HepG2 (cell line): ENCODE results near the gene DPAGT1. TPM values are rescaled to one million over a fixed set of nuclear protein-coding genes. Genes with fewer than 3 reads are reported as not detected.

Source experiments
- BORCS8-MEF2B ChIP-seq: sonication (generic); formaldehyde crosslinking; IDR thresholded peaks from 2 replicates; pipeline ENCODE4 v1.8.0; 2022; ENCODE audit warnings: mild to moderate bottlenecking, missing genetic modification reagents
- BRCA1 ChIP-seq: sonication (generic); formaldehyde crosslinking; IDR thresholded peaks from 2 replicates; pipeline ENCODE4 v1.4.0; 2020; ENCODE audit warnings: missing genetic modification reagents
- EHMT2 ChIP-seq: fragments of 200-600 bp; sonication (generic); IDR thresholded peaks from 2 replicates; pipeline ENCODE4 v1.7.0; 2017; ENCODE audit warnings: antibody characterized with exemption, low read depth, low read length, borderline replicate concordance
- GATAD1 ChIP-seq: IDR thresholded peaks from 2 replicates; pipeline ENCODE4 v1.6.1; 2016; ENCODE audit warnings: missing genetic modification reagents, missing compliant biosample characterization
- KLF11 ChIP-seq: IDR thresholded peaks from 2 replicates; pipeline ENCODE4 v1.6.1; 2016; ENCODE audit warnings: missing compliant biosample characterization
- MED1 ChIP-seq: sonication (generic); formaldehyde crosslinking; IDR thresholded peaks from 2 replicates; pipeline ENCODE4 v1.4.0; 2020; ENCODE audit warnings: missing genetic modification reagents
- MIER3 ChIP-seq: IDR thresholded peaks from 2 replicates; pipeline ENCODE4 v1.6.1; 2016; ENCODE audit warnings: missing compliant biosample characterization, borderline replicate concordance
- MTF2 ChIP-seq: sonication (generic); formaldehyde crosslinking; IDR thresholded peaks from 2 replicates; pipeline ENCODE4 v1.5.0; 2020; ENCODE audit warnings: missing genetic modification reagents, borderline replicate concordance
- NBN ChIP-seq: fragments of 450-650 bp; conservative IDR thresholded peaks from 2 replicates; pipeline ENCODE4 v1.6.1; 2017
- PLRG1 ChIP-seq: fragments of 450-650 bp; conservative IDR thresholded peaks from 2 replicates; pipeline ENCODE4 v1.6.1; 2016
- RBFOX2 ChIP-seq: fragments of 200-400 bp; formaldehyde crosslinking; IDR thresholded peaks from 2 replicates; pipeline ENCODE4 v1.6.1; 2017; ENCODE audit warnings: low read depth, mild to moderate bottlenecking, low read length
- RFXANK ChIP-seq: IDR thresholded peaks from 2 replicates; pipeline ENCODE4 v1.6.1; 2016
- RNF2 ChIP-seq: fragments of 450-650 bp; conservative IDR thresholded peaks from 2 replicates; pipeline ENCODE4 v1.6.1; 2016; ENCODE audit warnings: low read depth
- RORA ChIP-seq: sonication (generic); formaldehyde crosslinking; IDR thresholded peaks from 2 replicates; pipeline ENCODE4 v1.5.0; 2020; ENCODE audit warnings: mild to moderate bottlenecking, missing genetic modification reagents, moderate library complexity
- TBX3 ChIP-seq: fragments of 450-650 bp; IDR thresholded peaks from 2 replicates; pipeline ENCODE4 v1.6.1; 2017; ENCODE audit warnings: antibody characterized with exemption, mild to moderate bottlenecking, inconsistent platforms, borderline replicate concordance
- ZBTB20 ChIP-seq: sonication (generic); formaldehyde crosslinking; IDR thresholded peaks from 2 replicates; pipeline ENCODE4 v1.8.1; 2023; ENCODE audit warnings: missing genetic modification reagents, low read depth, mild to moderate bottlenecking, borderline replicate concordance
- ZFP41 ChIP-seq: sonication (generic); formaldehyde crosslinking; IDR thresholded peaks from 2 replicates; pipeline ENCODE4 v1.4.0; 2020; ENCODE audit warnings: mild to moderate bottlenecking, missing genetic modification reagents, borderline replicate concordance
- ZNF337 ChIP-seq: sonication (generic); formaldehyde crosslinking; IDR thresholded peaks from 2 replicates; pipeline ENCODE4 v1.5.1; 2020; ENCODE audit warnings: missing genetic modification reagents, low read depth, mild to moderate bottlenecking, borderline replicate concordance
- ZNF614 ChIP-seq: IDR thresholded peaks from 2 replicates; pipeline ENCODE4 v1.6.1; 2018; ENCODE audit warnings: missing biosample characterization, missing genetic modification reagents, inconsistent platforms, borderline replicate concordance
- ZNF670 ChIP-seq: sonication (generic); formaldehyde crosslinking; IDR thresholded peaks from 2 replicates; pipeline ENCODE4 v1.8.0; 2022; ENCODE audit warnings: mild to moderate bottlenecking, missing genetic modification reagents, borderline replicate concordance
- ZNF75D ChIP-seq: sonication (generic); formaldehyde crosslinking; IDR thresholded peaks from 2 replicates; pipeline ENCODE4 v1.8.1; 2023; ENCODE audit warnings: missing genetic modification reagents, mild to moderate bottlenecking, borderline replicate concordance
- ZSCAN29 ChIP-seq: sonication (generic); formaldehyde crosslinking; conservative IDR thresholded peaks from 2 replicates; pipeline ENCODE4 v1.4.0; 2020; ENCODE audit warnings: mild to moderate bottlenecking, missing genetic modification reagents
- polyA plus RNA-seq, 8 experiments: library from polyadenylated mRNA; depleted of rRNA in 3 of 8; stranded (reverse) in 7 of 8; unstranded in 1 of 8; fragments of >200 nt; fragmentation: Illumina TruSeq in 4 of 8; extraction: Trizol in 4 of 8; gene quantifications; 2 replicates each; pipeline versions ENCODE4 v1.2.1 to v1.2.3, GENCODE V29; 2011 to 2016; ENCODE audit warnings: low read depth in 4 of 8, missing spikeins in 1 of 8, mixed read lengths in 1 of 8; ENCODE audit not compliant: insufficient read depth in 1 of 8
- total RNA-seq, 5 experiments: library from RNA; depleted of rRNA; stranded (reverse); fragments of >200 nt; fragmentation: Illumina TruSeq; extraction: Trizol; gene quantifications; 2 replicates each; pipeline ENCODE4 v1.2.3, GENCODE V29; 2016; ENCODE audit warnings: low read depth in 1 of 5
- TF ChIP-seq, protein P1 (sequence below): IDR thresholded peaks from 2 replicates; pipeline ENCODE4 v1.6.1; 2016
- TF ChIP-seq, protein P2 (sequence below): sonication (generic); formaldehyde crosslinking; IDR thresholded peaks from 2 replicates; pipeline ENCODE4 v1.4.0; 2020; ENCODE audit warnings: missing genetic modification reagents
- TF ChIP-seq, protein P3 (sequence below): sonication (generic); formaldehyde crosslinking; IDR thresholded peaks from 2 replicates; pipeline ENCODE4 v1.4.0; 2020; ENCODE audit warnings: mild to moderate bottlenecking, missing genetic modification reagents
- TF ChIP-seq, protein P4 (sequence below): IDR thresholded peaks from 2 replicates; pipeline ENCODE4 v1.6.1; 2012; ENCODE audit warnings: low read depth, low read length, improper control_type of control experiment

Gene DPAGT1
- total and polyA plus RNA-seq, 2 of the 13 experiments (the other 11 are each of a cell fraction or from before 2014, with no cell fraction given): 37.6 to 70.7 TPM

DNA sequence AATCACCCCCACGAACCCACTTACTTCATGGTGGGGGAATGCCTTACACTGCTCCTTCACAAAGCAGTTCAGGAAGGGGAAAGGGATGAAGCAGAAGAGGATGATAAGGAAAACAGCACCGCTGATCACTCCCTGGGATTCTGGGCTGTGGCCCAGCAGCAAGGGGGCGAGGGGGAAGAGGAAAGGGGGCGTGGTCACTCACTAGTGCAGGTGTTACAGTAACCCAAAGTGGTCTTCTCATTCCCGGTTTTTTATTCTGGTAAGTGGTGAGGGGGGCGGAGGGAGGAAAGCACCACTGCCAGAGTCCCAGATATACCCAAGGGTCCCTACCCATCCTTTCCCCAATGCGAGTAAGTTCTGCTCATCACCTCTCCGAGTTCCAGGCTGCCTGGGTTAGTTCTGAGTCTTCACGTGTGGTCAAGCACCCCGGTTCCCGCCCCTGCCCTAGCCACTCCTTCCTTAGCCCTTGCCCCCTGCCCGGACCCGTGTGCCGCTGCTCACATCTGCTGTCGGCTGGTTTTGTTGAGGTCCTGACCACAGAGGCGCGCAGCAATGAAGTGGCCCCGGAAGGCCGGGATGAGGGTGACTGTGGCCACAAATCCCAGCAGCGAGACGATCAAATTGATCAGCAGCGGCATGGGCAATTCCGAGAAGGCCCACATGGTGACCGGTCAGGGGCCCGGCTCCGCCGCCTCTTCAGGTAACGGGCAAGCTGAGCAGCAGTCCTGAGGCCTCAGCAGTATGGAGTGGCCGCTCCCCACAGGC, 477 bp downstream of the DPAGT1 start (continued):
- TF ChIP-seq ZFP41 (CRISPR knock-in tag) (no peak), ZNF337 (CRISPR knock-in tag) (no peak), BORCS8-MEF2B (no peak), ZNF75D (CRISPR knock-in tag) (no peak), MED1 (CRISPR knock-in tag) (no peak), ZNF670 (CRISPR knock-in tag) (no peak), RFXANK (CRISPR knock-in tag) (no peak), GATAD1 (CRISPR knock-in tag) (no peak), KLF11 (CRISPR knock-in tag) (no peak), RNF2 (no peak), ZBTB20 (CRISPR knock-in tag) (no peak; the same call in 1 of the 2 replicates), TBX3 (no peak), RORA (CRISPR knock-in tag) (no peak), MTF2 (CRISPR knock-in tag) (no peak), EHMT2 (no peak), BRCA1 (CRISPR knock-in tag) (no peak), ZSCAN29 (CRISPR knock-in tag) (no peak), NBN (no peak), ZNF614 (CRISPR knock-in tag) (no peak), RBFOX2 (peak; percentile 59; the same call in 1 of the 2 replicates), PLRG1 (no peak), MIER3 (no peak)
- TF ChIP-seq, protein P1, sequence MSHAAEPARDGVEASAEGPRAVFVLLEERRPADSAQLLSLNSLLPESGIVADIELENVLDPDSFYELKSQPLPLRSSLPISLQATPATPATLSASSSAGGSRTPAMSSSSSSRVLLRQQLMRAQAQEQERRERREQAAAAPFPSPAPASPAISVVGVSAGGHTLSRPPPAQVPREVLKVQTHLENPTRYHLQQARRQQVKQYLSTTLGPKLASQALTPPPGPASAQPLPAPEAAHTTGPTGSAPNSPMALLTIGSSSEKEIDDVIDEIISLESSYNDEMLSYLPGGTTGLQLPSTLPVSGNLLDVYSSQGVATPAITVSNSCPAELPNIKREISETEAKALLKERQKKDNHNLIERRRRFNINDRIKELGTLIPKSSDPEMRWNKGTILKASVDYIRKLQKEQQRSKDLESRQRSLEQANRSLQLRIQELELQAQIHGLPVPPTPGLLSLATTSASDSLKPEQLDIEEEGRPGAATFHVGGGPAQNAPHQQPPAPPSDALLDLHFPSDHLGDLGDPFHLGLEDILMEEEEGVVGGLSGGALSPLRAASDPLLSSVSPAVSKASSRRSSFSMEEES (CRISPR knock-in tag): no peak
- TF ChIP-seq, protein P2, sequence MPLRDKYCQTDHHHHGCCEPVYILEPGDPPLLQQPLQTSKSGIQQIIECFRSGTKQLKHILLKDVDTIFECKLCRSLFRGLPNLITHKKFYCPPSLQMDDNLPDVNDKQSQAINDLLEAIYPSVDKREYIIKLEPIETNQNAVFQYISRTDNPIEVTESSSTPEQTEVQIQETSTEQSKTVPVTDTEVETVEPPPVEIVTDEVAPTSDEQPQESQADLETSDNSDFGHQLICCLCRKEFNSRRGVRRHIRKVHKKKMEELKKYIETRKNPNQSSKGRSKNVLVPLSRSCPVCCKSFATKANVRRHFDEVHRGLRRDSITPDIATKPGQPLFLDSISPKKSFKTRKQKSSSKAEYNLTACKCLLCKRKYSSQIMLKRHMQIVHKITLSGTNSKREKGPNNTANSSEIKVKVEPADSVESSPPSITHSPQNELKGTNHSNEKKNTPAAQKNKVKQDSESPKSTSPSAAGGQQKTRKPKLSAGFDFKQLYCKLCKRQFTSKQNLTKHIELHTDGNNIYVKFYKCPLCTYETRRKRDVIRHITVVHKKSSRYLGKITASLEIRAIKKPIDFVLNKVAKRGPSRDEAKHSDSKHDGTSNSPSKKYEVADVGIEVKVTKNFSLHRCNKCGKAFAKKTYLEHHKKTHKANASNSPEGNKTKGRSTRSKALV (CRISPR knock-in tag): no peak
- TF ChIP-seq, protein P3, sequence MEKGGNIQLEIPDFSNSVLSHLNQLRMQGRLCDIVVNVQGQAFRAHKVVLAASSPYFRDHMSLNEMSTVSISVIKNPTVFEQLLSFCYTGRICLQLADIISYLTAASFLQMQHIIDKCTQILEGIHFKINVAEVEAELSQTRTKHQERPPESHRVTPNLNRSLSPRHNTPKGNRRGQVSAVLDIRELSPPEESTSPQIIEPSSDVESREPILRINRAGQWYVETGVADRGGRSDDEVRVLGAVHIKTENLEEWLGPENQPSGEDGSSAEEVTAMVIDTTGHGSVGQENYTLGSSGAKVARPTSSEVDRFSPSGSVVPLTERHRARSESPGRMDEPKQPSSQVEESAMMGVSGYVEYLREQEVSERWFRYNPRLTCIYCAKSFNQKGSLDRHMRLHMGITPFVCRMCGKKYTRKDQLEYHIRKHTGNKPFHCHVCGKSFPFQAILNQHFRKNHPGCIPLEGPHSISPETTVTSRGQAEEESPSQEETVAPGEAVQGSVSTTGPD (CRISPR knock-in tag): no peak
- TF ChIP-seq, protein P4, sequence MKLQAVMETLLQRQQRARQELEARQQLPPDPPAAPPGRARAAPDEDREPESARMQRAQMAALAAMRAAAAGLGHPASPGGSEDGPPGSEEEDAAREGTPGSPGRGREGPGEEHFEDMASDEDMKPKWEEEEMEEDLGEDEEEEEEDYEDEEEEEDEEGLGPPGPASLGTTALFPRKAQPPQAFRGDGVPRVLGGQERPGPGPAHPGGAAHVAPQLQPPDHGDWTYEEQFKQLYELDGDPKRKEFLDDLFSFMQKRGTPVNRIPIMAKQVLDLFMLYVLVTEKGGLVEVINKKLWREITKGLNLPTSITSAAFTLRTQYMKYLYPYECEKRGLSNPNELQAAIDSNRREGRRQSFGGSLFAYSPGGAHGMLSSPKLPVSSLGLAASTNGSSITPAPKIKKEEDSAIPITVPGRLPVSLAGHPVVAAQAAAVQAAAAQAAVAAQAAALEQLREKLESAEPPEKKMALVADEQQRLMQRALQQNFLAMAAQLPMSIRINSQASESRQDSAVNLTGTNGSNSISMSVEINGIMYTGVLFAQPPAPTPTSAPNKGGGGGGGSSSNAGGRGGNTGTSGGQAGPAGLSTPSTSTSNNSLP: no peak
